Adrenal gland (tissue), 12 donors: ENCODE measurements around the gene AGRN. TPM values are rescaled to one million over a fixed set of nuclear protein-coding genes. Genes with fewer than 3 reads are reported as not detected.

ENCODE experiments used
- DNase-seq, 7 donors: peaks; one replicate each; pipeline ENCODE4 v3.0.0-alpha.2; 2019 to 2020
- H3K27ac ChIP-seq, 5 donors: fragments of 200-600 bp; sonication (generic) in 4 of 5; 1 replicate in 3 of 5; 2 replicates in 2 of 5; pipeline versions ENCODE4 v1.5.1 to v1.8.0; 2016 to 2020; ENCODE audit warnings: mild to moderate bottlenecking in 1 of 5
- H3K27me3 ChIP-seq: fragments of 200-600 bp; 2 replicates; pipeline ENCODE4 v1.8.0; 2021
- H3K36me3 ChIP-seq, 2 donors: fragments of 200-600 bp; replicated peaks in 1 of 2; 1 replicate in 1 of 2; 2 replicates in 1 of 2; pipeline versions ENCODE4 v1.5.1 to v1.8.0; 2018 to 2022
- H3K4me1 ChIP-seq, 2 donors: fragments of 200-600 bp; replicated peaks in 1 of 2; 1 replicate in 1 of 2; 2 replicates in 1 of 2; pipeline versions ENCODE4 v1.5.1 to v1.8.0; 2018 to 2021
- H3K4me3 ChIP-seq, 4 donors: fragments of 200-600 bp; sonication (generic) in 3 of 4; one replicate each; pipeline ENCODE4 v1.5.1; 2016 to 2018
- H3K9me3 ChIP-seq, 3 donors: fragments of 200-600 bp; sonication (generic) in 1 of 3; replicated peaks in 1 of 3; 1 replicate in 2 of 3; 2 replicates in 1 of 3; pipeline versions ENCODE4 v1.5.1 to v1.8.0; 2016 to 2021
- POLR2A ChIP-seq, 2 donors: fragments of 450-650 bp; IDR thresholded peaks; one replicate each; pipeline ENCODE4 v1.6.1; 2017; ENCODE audit warnings: antibody characterized with exemption in 2 of 2, mild to moderate bottlenecking in 2 of 2, moderate library complexity in 1 of 2
- WGBS, 4 donors: extraction: QIAGEN DNeasy Blood & Tissue Kit in 2 of 4; methylation state at CpG; one replicate each; pipeline versions ENCODE4 v1.1.5 to v1.1.7; 2013 to 2017; 5-methylcytosine and 5-hydroxymethylcytosine counted together
- intact Hi-C, 2 donors: fragments of 100-400 bp; cut with DNase I; formaldehyde crosslinking; loops; one replicate each; pipeline versions ENCODE4 v1.14.1 to v1.15.0; 2022 to 2023
- polyA plus RNA-seq, 3 donors: library from polyadenylated mRNA; stranded (reverse); fragments of 200-250 nt in 2 of 3; fragments of 350-450 nt in 1 of 3; fragmentation: Illumina TruSeq in 1 of 3; extraction: RNeasy Lipid Tissue Mini Kit (QIAGEN cat#74804) in 1 of 3; gene quantifications; one replicate each; pipeline ENCODE4 v1.2.3, GENCODE V29; 2013 to 2014
- total RNA-seq, 9 donors: library from RNA; depleted of rRNA in 4 of 9; stranded (reverse); fragments of >200 nt in 4 of 9; fragments of 120-200 nt in 1 of 9; fragmentation: NEBNext Ultra II Directional in 1 of 9; extraction: Animal tissue kit (Norgen Biotek cat#: 25700) in 1 of 9; gene quantifications; one replicate each; pipeline versions ENCODE4 v1.1.0 to v1.2.4, GENCODE V29; 2013 to 2023
- TF ChIP-seq, protein P1 (sequence below), 6 experiments: fragments of 450-650 bp in 4 of 6; fragments of 200-600 bp in 2 of 6; sonication (generic) in 1 of 6; IDR thresholded peaks; 1 replicate in 5 of 6; 2 replicates in 1 of 6; pipeline versions ENCODE4 v1.5.1 to v1.8.0; 2016 to 2021; ENCODE audit warnings: antibody characterized with exemption in 6 of 6, mild to moderate bottlenecking in 2 of 6, moderate library complexity in 1 of 6
- donor health status: healthy with polysubstance abuse.
- donor health status: Bipolar disorder and iron deficiency.
- donor health status: DM: yes; HTN: yes; CAD: no.
- donor health status: DM: no; HTN: no; CAD: no.
- donor health status: DM: no; HTN: no; CAD: no.
- donor health status: DM: yes; HTN: yes; CAD: no.

The AGRN gene
- total and polyA plus RNA-seq, 12 donors, result 2.2 to 27.8 (median 11.8) TPM

GRCh38 chr1:1069711-1070676, 50.1 kb downstream of the AGRN start:
- intact Hi-C loops, result no loop called here
- Histone ChIP-seq H3K4me3 (peak overlapping the region in 1 of 4 donors; percentile 45), H3K27me3 (peaks cover 27% of the 10 kb centered on the region), H3K9me3 (no peaks in the 10 kb centered on the region), H3K36me3 (no peaks in the 10 kb centered on the region), H3K4me1 (peaks cover 3 to 5% of the 10 kb centered on the region in 2 donors), H3K27ac (no peak overlapping the region)
- DNase-seq, result no peak
- 50 to 68% (median 61%) methylated on average over 9 to 40 of the region's 40 CpGs for WGBS, 4 donors
- TF ChIP-seq, protein P1, sequence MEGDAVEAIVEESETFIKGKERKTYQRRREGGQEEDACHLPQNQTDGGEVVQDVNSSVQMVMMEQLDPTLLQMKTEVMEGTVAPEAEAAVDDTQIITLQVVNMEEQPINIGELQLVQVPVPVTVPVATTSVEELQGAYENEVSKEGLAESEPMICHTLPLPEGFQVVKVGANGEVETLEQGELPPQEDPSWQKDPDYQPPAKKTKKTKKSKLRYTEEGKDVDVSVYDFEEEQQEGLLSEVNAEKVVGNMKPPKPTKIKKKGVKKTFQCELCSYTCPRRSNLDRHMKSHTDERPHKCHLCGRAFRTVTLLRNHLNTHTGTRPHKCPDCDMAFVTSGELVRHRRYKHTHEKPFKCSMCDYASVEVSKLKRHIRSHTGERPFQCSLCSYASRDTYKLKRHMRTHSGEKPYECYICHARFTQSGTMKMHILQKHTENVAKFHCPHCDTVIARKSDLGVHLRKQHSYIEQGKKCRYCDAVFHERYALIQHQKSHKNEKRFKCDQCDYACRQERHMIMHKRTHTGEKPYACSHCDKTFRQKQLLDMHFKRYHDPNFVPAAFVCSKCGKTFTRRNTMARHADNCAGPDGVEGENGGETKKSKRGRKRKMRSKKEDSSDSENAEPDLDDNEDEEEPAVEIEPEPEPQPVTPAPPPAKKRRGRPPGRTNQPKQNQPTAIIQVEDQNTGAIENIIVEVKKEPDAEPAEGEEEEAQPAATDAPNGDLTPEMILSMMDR (IDR thresholded peaks at IDR 0.05), result no peak
- TF ChIP-seq POLR2A (IDR thresholded peaks at IDR 0.05), result no peak

GRCh38 chr1:1071486-1072298, 51.8 kb downstream of the AGRN start:
- WGBS, 4 donors, result 81 to 89% (median 84%) methylated on average over 16 to 56 of the region's 56 CpGs
- TF ChIP-seq POLR2A (IDR thresholded peaks at IDR 0.05), result no peak
- TF ChIP-seq, protein P1 (IDR thresholded peaks at IDR 0.05), result no peak
- H3K4me3 ChIP-seq, result no peak overlapping the region
- intact Hi-C loops, result no loop called here
- H3K27ac ChIP-seq, result no peak overlapping the region
- no peak for DNase-seq
- H3K4me1 ChIP-seq, result peaks cover 3 to 5% of the 10 kb centered on the region in 2 donors
- H3K27me3 ChIP-seq, result peaks cover 31% of the 10 kb centered on the region
- H3K9me3 ChIP-seq, result no peaks in the 10 kb centered on the region
- H3K36me3 ChIP-seq, result no peaks in the 10 kb centered on the region

- no peak for DNase-seq
- intact Hi-C loops, result no loop called here
- Histone ChIP-seq H3K9me3 (no peaks in the 10 kb centered on the region), H3K27me3 (peaks cover 26% of the 10 kb centered on the region), H3K27ac (no peak overlapping the region), H3K36me3 (no peaks in the 10 kb centered on the region), H3K4me1 (peaks cover 3 to 5% of the 10 kb centered on the region in 2 donors), H3K4me3 (no peak overlapping the region)
- TF ChIP-seq, protein P1 (IDR thresholded peaks at IDR 0.05), result no peak
- no peak for TF ChIP-seq POLR2A (IDR thresholded peaks at IDR 0.05)
- WGBS, 4 donors, result 44 to 74% (median 73%) methylated on average over 8 to 21 of the region's 21 CpGs
Measured at GRCh38 chr1:1072299-1072848, 52.5 kb downstream of the AGRN start.
